Prostate gland (tissue), 2 donors: ENCODE measurements around the gene RPL29.

Experiments used
- CTCF ChIP-seq, 4 experiments: fragments of 200-600 bp in 2 of 4; fragments of 450-650 bp in 2 of 4; sonication (generic) in 2 of 4; IDR thresholded peaks; 1 replicate in 3 of 4; 2 replicates in 1 of 4; pipeline ENCODE4 v1.5.1; 2016 to 2019; ENCODE audit warnings: antibody characterized with exemption in 4 of 4, mild to moderate bottlenecking in 2 of 4, moderate library complexity in 2 of 4
- POLR2A ChIP-seq: fragments of 450-650 bp; IDR thresholded peaks from one replicate; pipeline ENCODE4 v1.6.1; 2016; ENCODE audit warnings: antibody characterized with exemption, mild to moderate bottlenecking
- POLR2AphosphoS5 ChIP-seq: sonication (generic); formaldehyde crosslinking; IDR thresholded peaks from one replicate; pipeline ENCODE4 v1.6.1; 2017; ENCODE audit warnings: antibody characterized with exemption

- TF ChIP-seq CTCF (IDR thresholded peaks at IDR 0.05) (no peak), POLR2A (no peak), POLR2AphosphoS5 (no peak)
These were observed 36.0 kb downstream of the RPL29 start for GRCh38 chr3:51959651-51960050.
